HepG2 (cell line): ENCODE results near the gene DDX46. TPM values are rescaled to one million over a fixed set of nuclear protein-coding genes. Genes with fewer than 3 reads are reported as not detected.

Experiments
- BATF2 ChIP-seq: sonication (generic); formaldehyde crosslinking; IDR thresholded peaks from 2 replicates; pipeline ENCODE4 v1.8.0; 2022; ENCODE audit warnings: mild to moderate bottlenecking, missing genetic modification reagents, moderate library complexity
- BCL6 ChIP-seq: IDR thresholded peaks from 2 replicates; pipeline ENCODE4 v1.6.1; 2016; ENCODE audit warnings: missing genetic modification reagents, missing compliant biosample characterization
- CBX1 ChIP-seq: IDR thresholded peaks from one replicate; pipeline ENCODE4 v1.6.1; 2016; ENCODE audit warnings: antibody characterized with exemption, low read depth
- CHCHD3 ChIP-seq: sonication (generic); formaldehyde crosslinking; IDR thresholded peaks from 2 replicates; pipeline ENCODE4 v1.8.0; 2022; ENCODE audit warnings: mild to moderate bottlenecking, missing genetic modification reagents, moderate library complexity
- CREB1 ChIP-seq, 2 experiments: fragments of 450-650 bp in 1 of 2; IDR thresholded peaks; 2 replicates each; pipeline ENCODE4 v1.6.1; 2016 to 2017; ENCODE audit warnings: control low read depth in 1 of 2, mild to moderate bottlenecking in 1 of 2, missing compliant biosample characterization in 1 of 2, missing genetic modification characterization in 1 of 2
- DNMT3B ChIP-seq: conservative IDR thresholded peaks from 2 replicates; pipeline ENCODE4 v1.6.1; 2016; ENCODE audit warnings: missing biosample characterization, control low read depth
- ETV6 ChIP-seq: sonication (generic); formaldehyde crosslinking; conservative IDR thresholded peaks from 2 replicates; pipeline ENCODE4 v1.4.0; 2020; ENCODE audit warnings: missing genetic modification reagents
- FOXP1 ChIP-seq, 2 experiments: fragments of 450-650 bp in 1 of 2; IDR thresholded peaks; 2 replicates each; pipeline ENCODE4 v1.6.1; 2017 to 2018; ENCODE audit warnings: antibody characterized with exemption in 1 of 2
- ISL2 ChIP-seq: sonication (generic); formaldehyde crosslinking; IDR thresholded peaks from 2 replicates; pipeline ENCODE4 v1.5.0; 2020; ENCODE audit warnings: missing genetic modification reagents
- ISX ChIP-seq: sonication (generic); formaldehyde crosslinking; conservative IDR thresholded peaks from 2 replicates; pipeline ENCODE4 v1.5.0; 2020; ENCODE audit warnings: missing genetic modification reagents
- KDM3A ChIP-seq: IDR thresholded peaks from 2 replicates; pipeline ENCODE4 v1.6.1; 2018; ENCODE audit warnings: low read depth, missing compliant biosample characterization
- KLF11 ChIP-seq: IDR thresholded peaks from 2 replicates; pipeline ENCODE4 v1.6.1; 2016; ENCODE audit warnings: missing compliant biosample characterization
- KLF6 ChIP-seq: IDR thresholded peaks from 2 replicates; pipeline ENCODE4 v1.8.0; 2016; ENCODE audit warnings: missing biosample characterization, missing genetic modification reagents
- RARG ChIP-seq: sonication (generic); formaldehyde crosslinking; IDR thresholded peaks from 2 replicates; pipeline ENCODE4 v1.4.0; 2020; ENCODE audit warnings: low read depth, mild to moderate bottlenecking, missing genetic modification reagents
- ZFAT ChIP-seq: sonication (generic); formaldehyde crosslinking; conservative IDR thresholded peaks from 2 replicates; pipeline ENCODE4 v1.8.1; 2023; ENCODE audit warnings: missing genetic modification reagents, inconsistent platforms
- ZFP36 ChIP-seq: fragments of 150-350 bp; IDR thresholded peaks from 2 replicates; pipeline ENCODE4 v1.6.1; 2018; ENCODE audit warnings: borderline replicate concordance, low read length, low read depth; ENCODE audit not compliant: partially characterized antibody
- ZMYM4 ChIP-seq: sonication (generic); formaldehyde crosslinking; IDR thresholded peaks from 2 replicates; pipeline ENCODE4 v1.8.1; 2023; ENCODE audit warnings: mild to moderate bottlenecking, missing genetic modification reagents
- ZNF17 ChIP-seq: sonication (generic); formaldehyde crosslinking; IDR thresholded peaks from 2 replicates; pipeline ENCODE4 v1.5.0; 2020; ENCODE audit warnings: mild to moderate bottlenecking, missing genetic modification reagents
- ZNF224 ChIP-seq: sonication (generic); formaldehyde crosslinking; IDR thresholded peaks from 2 replicates; pipeline ENCODE4 v1.5.0; 2020; ENCODE audit warnings: mild to moderate bottlenecking, missing genetic modification reagents
- ZNF253 ChIP-seq: sonication (generic); formaldehyde crosslinking; IDR thresholded peaks from 2 replicates; pipeline ENCODE4 v1.8.0; 2022; ENCODE audit warnings: mild to moderate bottlenecking, missing genetic modification reagents, borderline replicate concordance
- ZNF256 ChIP-seq: sonication (generic); formaldehyde crosslinking; conservative IDR thresholded peaks from 2 replicates; pipeline ENCODE4 v1.4.0; 2020; ENCODE audit warnings: missing genetic modification reagents
- ZNF3 ChIP-seq: IDR thresholded peaks from 2 replicates; pipeline ENCODE4 v1.7.0; 2017; ENCODE audit warnings: inconsistent platforms
- ZNF34 ChIP-seq: sonication (generic); formaldehyde crosslinking; IDR thresholded peaks from 2 replicates; pipeline ENCODE4 v1.4.0; 2020; ENCODE audit warnings: mild to moderate bottlenecking, missing genetic modification reagents, borderline replicate concordance
- ZNF446 ChIP-seq: sonication (generic); formaldehyde crosslinking; IDR thresholded peaks from 2 replicates; pipeline ENCODE4 v1.5.0; 2020; ENCODE audit warnings: mild to moderate bottlenecking, missing genetic modification reagents
- ZNF468 ChIP-seq: sonication (generic); formaldehyde crosslinking; IDR thresholded peaks from 2 replicates; pipeline ENCODE4 v1.8.0; 2022; ENCODE audit warnings: mild to moderate bottlenecking, moderate library complexity, missing genetic modification reagents
- ZNF557 ChIP-seq: sonication (generic); formaldehyde crosslinking; IDR thresholded peaks from 2 replicates; pipeline ENCODE4 v1.4.0; 2020; ENCODE audit warnings: missing genetic modification reagents
- ZNF674 ChIP-seq: sonication (generic); formaldehyde crosslinking; IDR thresholded peaks from 2 replicates; pipeline ENCODE4 v1.5.0; 2020; ENCODE audit warnings: low read depth, mild to moderate bottlenecking, missing genetic modification reagents
- ZNF766 ChIP-seq: sonication (generic); formaldehyde crosslinking; IDR thresholded peaks from 2 replicates; pipeline ENCODE4 v1.5.0; 2020; ENCODE audit warnings: missing genetic modification reagents, borderline replicate concordance
- ZNF841 ChIP-seq: sonication (generic); formaldehyde crosslinking; IDR thresholded peaks from 2 replicates; pipeline ENCODE4 v1.8.1; 2023; ENCODE audit warnings: missing genetic modification reagents, borderline replicate concordance
- polyA plus RNA-seq, 8 experiments: library from polyadenylated mRNA; depleted of rRNA in 3 of 8; stranded (reverse) in 7 of 8; unstranded in 1 of 8; fragments of >200 nt; fragmentation: Illumina TruSeq in 4 of 8; extraction: Trizol in 4 of 8; gene quantifications; 2 replicates each; pipeline versions ENCODE4 v1.2.1 to v1.2.3, GENCODE V29; 2011 to 2016; ENCODE audit warnings: low read depth in 4 of 8, missing spikeins in 1 of 8, mixed read lengths in 1 of 8; ENCODE audit not compliant: insufficient read depth in 1 of 8
- total RNA-seq, 5 experiments: library from RNA; depleted of rRNA; stranded (reverse); fragments of >200 nt; fragmentation: Illumina TruSeq; extraction: Trizol; gene quantifications; 2 replicates each; pipeline ENCODE4 v1.2.3, GENCODE V29; 2016; ENCODE audit warnings: low read depth in 1 of 5
- TF ChIP-seq, protein P1 (sequence below): sonication (generic); formaldehyde crosslinking; conservative IDR thresholded peaks from 2 replicates; pipeline ENCODE4 v1.8.0; 2022; ENCODE audit warnings: missing genetic modification reagents
- TF ChIP-seq, protein P2 (sequence below): sonication (generic); formaldehyde crosslinking; IDR thresholded peaks from 2 replicates; pipeline ENCODE4 v1.8.1; 2023; ENCODE audit warnings: mild to moderate bottlenecking, missing genetic modification reagents, borderline replicate concordance

DDX46 gene
- total and polyA plus RNA-seq, 2 of the 13 experiments (the other 11 are each of a cell fraction or from before 2014, with no cell fraction given), result 27.3 to 59.3 TPM

DNA sequence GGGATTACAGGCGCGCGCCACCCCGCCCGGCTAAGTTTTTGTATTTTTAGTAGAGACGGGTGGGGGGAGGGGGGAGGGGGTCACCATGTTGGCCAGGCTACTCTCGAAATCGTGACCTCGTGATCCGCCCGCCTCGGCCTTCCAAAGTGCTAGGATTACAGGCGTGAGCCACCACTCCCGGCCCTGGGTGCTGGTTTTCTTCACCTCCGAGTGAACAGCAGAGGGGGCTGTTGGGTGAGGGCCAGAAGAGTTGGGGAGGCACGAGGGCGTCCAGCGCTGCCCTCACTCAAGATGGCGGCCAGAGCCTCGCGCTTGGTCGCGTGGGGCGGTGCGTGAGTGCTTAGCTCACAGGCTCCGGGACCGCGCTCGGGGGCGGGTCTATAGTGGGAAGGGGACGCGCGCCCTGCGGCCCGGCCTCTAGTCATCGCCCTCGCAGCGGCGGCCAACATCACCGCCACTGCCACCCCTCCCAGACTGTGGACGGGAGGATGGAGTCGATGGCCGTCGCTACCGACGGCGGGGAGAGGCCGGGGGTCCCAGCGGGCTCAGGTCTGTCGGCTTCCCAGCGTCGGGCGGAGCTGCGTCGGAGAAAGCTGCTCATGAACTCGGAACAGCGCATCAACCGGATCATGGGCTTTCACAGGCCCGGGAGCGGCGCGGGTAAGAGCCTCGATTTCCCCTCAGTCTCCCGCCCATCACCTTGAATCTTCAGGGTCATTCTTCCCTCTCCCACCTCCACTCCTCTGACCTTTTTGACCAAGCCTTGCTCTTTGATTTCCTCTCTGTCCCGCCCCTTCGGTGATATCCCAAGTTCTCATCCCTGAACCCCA lies 20.2 kb upstream of the DDX46 start, which contains the start of gene CAMLG (continued):
- TF ChIP-seq, protein P1, sequence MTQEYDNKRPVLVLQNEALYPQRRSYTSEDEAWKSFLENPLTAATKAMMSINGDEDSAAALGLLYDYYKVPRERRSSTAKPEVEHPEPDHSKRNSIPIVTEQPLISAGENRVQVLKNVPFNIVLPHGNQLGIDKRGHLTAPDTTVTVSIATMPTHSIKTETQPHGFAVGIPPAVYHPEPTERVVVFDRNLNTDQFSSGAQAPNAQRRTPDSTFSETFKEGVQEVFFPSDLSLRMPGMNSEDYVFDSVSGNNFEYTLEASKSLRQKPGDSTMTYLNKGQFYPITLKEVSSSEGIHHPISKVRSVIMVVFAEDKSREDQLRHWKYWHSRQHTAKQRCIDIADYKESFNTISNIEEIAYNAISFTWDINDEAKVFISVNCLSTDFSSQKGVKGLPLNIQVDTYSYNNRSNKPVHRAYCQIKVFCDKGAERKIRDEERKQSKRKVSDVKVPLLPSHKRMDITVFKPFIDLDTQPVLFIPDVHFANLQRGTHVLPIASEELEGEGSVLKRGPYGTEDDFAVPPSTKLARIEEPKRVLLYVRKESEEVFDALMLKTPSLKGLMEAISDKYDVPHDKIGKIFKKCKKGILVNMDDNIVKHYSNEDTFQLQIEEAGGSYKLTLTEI (CRISPR knock-in tag), result no peak
- TF ChIP-seq ZFAT (CRISPR knock-in tag) (no peak), ISX (CRISPR knock-in tag) (no peak), ZNF224 (CRISPR knock-in tag) (peak; percentile 80), BATF2 (no peak), ZNF841 (CRISPR knock-in tag) (no peak), ZNF253 (CRISPR knock-in tag) (peak; percentile 48; the same call in 1 of the 2 replicates), ZNF34 (peak; percentile 87; the same call in 1 of the 2 replicates), ZNF446 (no peak), ZNF557 (CRISPR knock-in tag) (no peak), BCL6 (0 out of 2 replicates have a peak, but pooled peaks have one; percentile 58), DNMT3B (CRISPR knock-in tag) (no peak), CHCHD3 (CRISPR knock-in tag) (peak; percentile 47; the same call in 1 of the 2 replicates), KDM3A (CRISPR knock-in tag) (peak; percentile 93), ZNF256 (CRISPR knock-in tag) (no peak), ZNF3 (CRISPR knock-in tag) (no peak), ZNF468 (CRISPR knock-in tag) (no peak), CREB1 (IDR thresholded peaks at IDR 0.05) (peak; percentile 89), CREB1 (CRISPR knock-in tag; IDR thresholded peaks at IDR 0.05) (peak; percentile 94), ZMYM4 (CRISPR knock-in tag) (peak; percentile 98), RARG (no peak), ISL2 (CRISPR knock-in tag) (peak; percentile 86), ZNF766 (CRISPR knock-in tag) (peak; percentile 50; the same call in 1 of the 2 replicates), KLF11 (CRISPR knock-in tag) (peak; percentile 80; the same call in 1 of the 2 replicates), KLF6 (CRISPR knock-in tag) (peak; percentile 83), CBX1 (no peak), ZNF17 (CRISPR knock-in tag) (no peak), ZNF674 (CRISPR knock-in tag) (no peak), ETV6 (CRISPR knock-in tag) (no peak), ZFP36 (no peak), FOXP1 (IDR thresholded peaks at IDR 0.05) (no peak), FOXP1 (CRISPR knock-in tag; IDR thresholded peaks at IDR 0.05) (peak; percentile 33; the same call in 1 of the 2 replicates)
- TF ChIP-seq, protein P2, sequence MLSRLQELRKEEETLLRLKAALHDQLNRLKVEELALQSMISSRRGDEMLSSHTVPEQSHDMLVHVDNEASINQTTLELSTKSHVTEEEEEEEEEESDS (CRISPR knock-in tag), result no peak
